GM12873 (cell line): ENCODE data around the gene MAP4K1.

Source experiments
- CTCF ChIP-seq: IDR thresholded peaks from 2 replicates; pipeline ENCODE4 v1.5.1; 2012; ENCODE audit warnings: low read depth, mild to moderate bottlenecking, moderate library complexity, low read length, control low read depth; ENCODE audit not compliant: insufficient read depth; ENCODE audit errors: missing control alignments

MAP4K1 gene

GRCh38 chr19:38539751-38540150 is 78.0 kb downstream of the MAP4K1 start:
- no peak for TF ChIP-seq CTCF

GRCh38 chr19:38538793-38539528 is 78.8 kb downstream of the MAP4K1 start:
- no peak for TF ChIP-seq CTCF

- TF ChIP-seq CTCF: no peak
Observed at GRCh38 chr19:38538386-38538785, 79.4 kb downstream of the MAP4K1 start.
